HL-60 (cell line): ENCODE measurements around the gene CHCHD10.
"Not testable (repeated sequence)": the region's sequence is repeated elsewhere in the genome, so short reads cannot be mapped to it uniquely, and the experiment has no call there.

Source experiments
- DNase-seq, 2 experiments: peaks; one replicate each; pipeline ENCODE4 v3.0.0-alpha.2; 2010 to 2020; ENCODE audit warnings: low read depth in 1 of 2, low spot score in 1 of 2
- H3K27ac ChIP-seq: fragments of 250-450 bp; sonication (Bioruptor Pico); replicated peaks from 2 replicates; pipeline ENCODE4 v1.5.1; 2020; ENCODE audit warnings: mild to moderate bottlenecking, moderate library complexity
- H3K27me3 ChIP-seq: fragments of 250-450 bp; sonication (Bioruptor Pico); 2 replicates; pipeline ENCODE4 v1.5.1; 2021; ENCODE audit warnings: mild to moderate bottlenecking, moderate library complexity; ENCODE audit not compliant: insufficient read depth, poor library complexity, severe bottlenecking
- H3K4me3 ChIP-seq: replicated peaks from 2 replicates; pipeline ENCODE4 v1.5.1; 2011; ENCODE audit warnings: mild to moderate bottlenecking, control low read depth, low read length; ENCODE audit not compliant: insufficient read depth
- GABPA ChIP-seq: IDR thresholded peaks from 2 replicates; pipeline ENCODE4 v1.6.1; 2012; ENCODE audit warnings: low read depth
- POLR2AphosphoS5 ChIP-seq: IDR thresholded peaks from 2 replicates; pipeline ENCODE4 v1.6.1; 2012; ENCODE audit warnings: low read depth
- REST ChIP-seq: IDR thresholded peaks from 2 replicates; pipeline ENCODE4 v1.6.1; 2012; ENCODE audit warnings: low read depth; ENCODE audit not compliant: insufficient replicate concordance
- SPI1 ChIP-seq: IDR thresholded peaks from 2 replicates; pipeline ENCODE4 v1.6.1; 2012; ENCODE audit warnings: low read depth, mild to moderate bottlenecking, borderline replicate concordance
- TF ChIP-seq, protein P1 (sequence below): IDR thresholded peaks from one replicate; pipeline ENCODE4 v1.5.1; 2011; ENCODE audit warnings: low read length, control low read depth, inconsistent platforms; ENCODE audit not compliant: insufficient read depth

CHCHD10 gene

GRCh38 chr22:23743303-23743705, 24.5 kb downstream of the CHCHD10 start:
- Histone ChIP-seq H3K4me3 (no peak overlapping the region), H3K27me3 (no peaks in the 10 kb centered on the region), H3K27ac (no peak overlapping the region)
- DNase-seq: no peak
- TF ChIP-seq SPI1: no peak
- TF ChIP-seq POLR2AphosphoS5: no peak
- TF ChIP-seq GABPA: no peak
- TF ChIP-seq REST: no peak
- TF ChIP-seq, protein P1, sequence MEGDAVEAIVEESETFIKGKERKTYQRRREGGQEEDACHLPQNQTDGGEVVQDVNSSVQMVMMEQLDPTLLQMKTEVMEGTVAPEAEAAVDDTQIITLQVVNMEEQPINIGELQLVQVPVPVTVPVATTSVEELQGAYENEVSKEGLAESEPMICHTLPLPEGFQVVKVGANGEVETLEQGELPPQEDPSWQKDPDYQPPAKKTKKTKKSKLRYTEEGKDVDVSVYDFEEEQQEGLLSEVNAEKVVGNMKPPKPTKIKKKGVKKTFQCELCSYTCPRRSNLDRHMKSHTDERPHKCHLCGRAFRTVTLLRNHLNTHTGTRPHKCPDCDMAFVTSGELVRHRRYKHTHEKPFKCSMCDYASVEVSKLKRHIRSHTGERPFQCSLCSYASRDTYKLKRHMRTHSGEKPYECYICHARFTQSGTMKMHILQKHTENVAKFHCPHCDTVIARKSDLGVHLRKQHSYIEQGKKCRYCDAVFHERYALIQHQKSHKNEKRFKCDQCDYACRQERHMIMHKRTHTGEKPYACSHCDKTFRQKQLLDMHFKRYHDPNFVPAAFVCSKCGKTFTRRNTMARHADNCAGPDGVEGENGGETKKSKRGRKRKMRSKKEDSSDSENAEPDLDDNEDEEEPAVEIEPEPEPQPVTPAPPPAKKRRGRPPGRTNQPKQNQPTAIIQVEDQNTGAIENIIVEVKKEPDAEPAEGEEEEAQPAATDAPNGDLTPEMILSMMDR: no peak

- H3K27me3 ChIP-seq: no peaks in the 10 kb centered on the region
- DNase-seq: no peak
- H3K27ac ChIP-seq: no peak overlapping the region
- TF ChIP-seq GABPA: no peak
- TF ChIP-seq, protein P1: no peak
- no peak for TF ChIP-seq POLR2AphosphoS5
- TF ChIP-seq REST: no peak
- no peak for TF ChIP-seq SPI1
- no peak overlapping the region for H3K4me3 ChIP-seq
Measured at GRCh38 chr22:23742505-23743264, 25.1 kb downstream of the CHCHD10 start.

DNA sequence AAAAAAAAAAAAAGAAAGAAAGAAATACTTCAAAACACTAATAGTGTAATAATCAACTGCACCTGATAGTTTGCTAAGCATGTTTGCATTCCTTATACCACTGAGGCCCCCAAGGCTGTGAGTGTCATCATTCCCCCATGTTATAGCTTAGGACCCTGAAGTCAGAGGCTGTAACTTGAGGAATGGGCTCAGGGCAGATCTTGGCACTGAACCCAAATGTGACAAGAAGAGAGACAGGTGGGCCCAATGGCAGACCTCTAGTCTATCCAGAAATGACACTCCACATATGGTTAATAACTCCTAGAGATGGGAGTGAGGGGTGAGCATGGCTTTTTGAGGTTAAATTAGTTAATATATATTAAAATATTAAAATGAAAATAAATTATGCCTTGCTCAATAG, 30.1 kb downstream of the CHCHD10 start:
- Histone ChIP-seq H3K27ac (no peak overlapping the region), H3K4me3 (no peak overlapping the region), H3K27me3 (no peaks in the 10 kb centered on the region)
- DNase-seq: no peak
- no peak for TF ChIP-seq GABPA
- no peak for TF ChIP-seq POLR2AphosphoS5
- no peak for TF ChIP-seq REST
- TF ChIP-seq SPI1: no peak
- TF ChIP-seq, protein P1: no peak

DNA sequence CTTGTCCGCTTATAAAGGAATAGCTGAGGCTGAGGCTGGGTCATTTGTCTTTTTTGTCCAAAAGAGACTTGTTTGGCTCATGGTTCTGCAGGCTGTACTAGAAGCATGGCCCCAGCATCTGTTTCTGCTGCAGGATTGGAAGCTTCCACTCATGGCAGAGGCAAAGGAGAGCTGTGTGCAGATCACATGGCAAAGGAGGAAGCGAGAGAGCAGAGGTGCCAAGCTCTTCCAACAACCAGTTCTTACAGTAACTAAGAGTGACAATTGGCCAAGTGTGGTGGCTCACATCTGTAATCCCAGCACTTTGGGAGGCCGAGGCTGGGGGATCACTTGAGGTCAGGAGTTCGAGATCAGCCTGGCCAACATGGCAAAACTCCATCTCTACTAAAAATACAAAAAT, 39.7 kb downstream of the CHCHD10 start:
- not testable (repeated sequence) for H3K4me3 ChIP-seq, H3K27ac ChIP-seq, H3K27me3 ChIP-seq
- peak in 1 of 2 experiments; percentile 26 for DNase-seq
